Smooth muscle cell (in vitro differentiated cells): ENCODE measurements around the gene ODAD4. TPM values are rescaled to one million over a fixed set of nuclear protein-coding genes. Genes with fewer than 3 reads are reported as not detected.
A peak's percentile ranks its signal among the peaks of the same experiment; 100 is the strongest.

Experiments
- DNase-seq: peaks from one replicate; lab custom pipeline; 2025; ENCODE audit not compliant: unreplicated experiment; lab: John Stamatoyannopoulos, UW
- H2AFZ ChIP-seq: fragments of 200-600 bp; sonication (generic); 2 replicates; pipeline ENCODE4 v1.6.0; 2016; ENCODE audit warnings: antibody characterized with exemption, low read depth, mild to moderate bottlenecking
- H3F3A ChIP-seq: fragments of 200-600 bp; sonication (generic); 2 replicates; pipeline ENCODE4 v1.6.0; 2017; ENCODE audit warnings: antibody characterized with exemption, low read depth
- H3K27ac ChIP-seq: fragments of 200-600 bp; sonication (generic); 2 replicates; pipeline ENCODE4 v1.5.1; 2016; ENCODE audit warnings: low read depth, mild to moderate bottlenecking
- H3K27me3 ChIP-seq: fragments of 200-600 bp; sonication (generic); 2 replicates; pipeline ENCODE4 v1.6.1; 2016; ENCODE audit warnings: low read depth, mild to moderate bottlenecking
- H3K36me3 ChIP-seq: fragments of 200-600 bp; sonication (generic); 2 replicates; pipeline ENCODE4 v1.5.1; 2016; ENCODE audit warnings: low read depth
- H3K4me1 ChIP-seq: fragments of 200-600 bp; sonication (generic); 2 replicates; pipeline ENCODE4 v1.5.1; 2016; ENCODE audit warnings: low read depth
- H3K4me2 ChIP-seq: fragments of 200-600 bp; sonication (generic); 2 replicates; pipeline ENCODE4 v1.6.0; 2016; ENCODE audit warnings: mild to moderate bottlenecking
- H3K4me3 ChIP-seq: fragments of 200-600 bp; sonication (generic); 2 replicates; pipeline ENCODE4 v1.5.1; 2016; ENCODE audit warnings: mild to moderate bottlenecking
- H3K79me2 ChIP-seq: fragments of 200-600 bp; sonication (generic); 2 replicates; pipeline ENCODE4 v1.6.0; 2016; ENCODE audit warnings: low read depth, mild to moderate bottlenecking
- H3K9ac ChIP-seq: fragments of 200-600 bp; sonication (generic); 2 replicates; pipeline ENCODE4 v1.6.0; 2016; ENCODE audit warnings: low read depth
- H3K9me3 ChIP-seq: fragments of 200-600 bp; sonication (generic); replicated peaks from 2 replicates; pipeline ENCODE4 v1.5.1; 2016; ENCODE audit warnings: low read depth
- H4K20me1 ChIP-seq: fragments of 200-600 bp; sonication (generic); 2 replicates; pipeline ENCODE4 v1.6.0; 2016; ENCODE audit warnings: low read depth
- WGBS: methylation state at CpG from one replicate; pipeline ENCODE4 v1.1.7; 2016; ENCODE audit warnings: low lambda C conversion rate; 5-methylcytosine and 5-hydroxymethylcytosine counted together
- polyA plus RNA-seq: library from polyadenylated mRNA; unstranded; fragments of >200 nt; fragmentation: Nextera tagmentation; extraction: Ambion mirVana; gene quantifications from 2 replicates; pipeline ENCODE4 v1.2.1, GENCODE V29; 2016
- total RNA-seq: library from RNA; depleted of rRNA; stranded (reverse); fragments of >200 nt; gene quantifications from 2 replicates; pipeline ENCODE4 v1.2.3, GENCODE V29; 2014
- TF ChIP-seq, protein P1 (sequence below): fragments of 200-600 bp; sonication (generic); IDR thresholded peaks from 2 replicates; pipeline ENCODE4 v1.5.1; 2017; ENCODE audit warnings: borderline replicate concordance, mild to moderate bottlenecking, antibody characterized with exemption; ENCODE audit not compliant: insufficient read depth, poor library complexity, severe bottlenecking

The ODAD4 gene
- total and polyA plus RNA-seq, 2 experiments from 2014 or later = 1.5 to 3.2 TPM

DNA sequence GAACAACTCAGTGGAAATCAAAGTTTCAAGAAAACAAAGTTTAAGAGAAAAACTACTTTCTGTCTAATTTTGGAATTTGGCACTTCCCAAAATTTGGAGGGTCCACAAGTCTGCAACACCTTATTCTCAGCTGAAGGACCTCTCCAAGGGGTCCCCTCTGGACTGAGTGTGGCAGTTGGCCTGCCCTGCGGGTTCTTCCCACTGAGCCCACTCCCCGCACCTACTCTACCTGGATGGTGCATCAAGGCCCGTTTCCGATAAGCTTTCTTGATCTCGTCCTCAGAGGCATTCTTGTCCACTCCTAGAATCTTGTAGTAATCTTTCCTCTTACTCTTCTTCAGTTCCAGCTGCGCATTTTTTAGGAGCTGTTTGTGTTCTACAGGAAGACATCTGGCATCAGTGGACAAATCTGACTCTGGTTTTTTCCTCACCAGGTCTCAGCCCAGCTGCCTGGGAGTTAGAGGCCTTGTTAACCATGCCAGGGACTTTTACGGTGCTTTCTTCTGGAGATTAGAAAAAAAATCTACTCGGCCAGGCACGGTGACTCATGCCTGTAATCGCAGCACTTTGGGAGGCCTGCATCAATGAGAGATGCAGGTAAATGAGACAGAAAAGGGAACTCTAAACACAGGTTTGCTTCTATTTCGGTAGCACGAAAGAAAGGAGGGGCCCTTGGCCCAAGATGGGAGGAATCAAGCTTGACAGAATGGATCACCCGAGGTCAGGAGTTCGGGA lies 51.8 kb downstream of the ODAD4 start:
- H3K36me3 ChIP-seq = peaks cover 21% of the 10 kb centered on the region
- no peak for DNase-seq

DNA sequence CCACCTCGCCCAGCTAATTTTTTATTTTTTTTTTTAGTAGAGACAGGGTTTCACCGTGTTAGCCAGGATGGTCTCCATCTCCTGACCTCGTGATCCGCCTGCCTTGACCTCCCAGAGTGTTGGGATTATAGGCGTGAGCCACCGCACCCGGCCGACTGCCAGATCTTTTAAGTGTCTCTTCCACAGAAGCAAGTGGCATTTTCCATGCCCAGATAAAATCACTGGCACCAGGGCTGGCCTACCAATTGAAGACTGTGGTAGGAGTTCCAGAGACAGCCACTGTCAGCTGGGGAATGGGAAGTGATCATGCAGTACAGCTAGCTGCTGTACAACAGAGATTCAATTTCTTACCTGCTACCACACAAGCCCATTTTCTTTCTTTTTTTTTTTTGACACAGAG lies 54.0 kb downstream of the ODAD4 start:
- TF ChIP-seq, protein P1, sequence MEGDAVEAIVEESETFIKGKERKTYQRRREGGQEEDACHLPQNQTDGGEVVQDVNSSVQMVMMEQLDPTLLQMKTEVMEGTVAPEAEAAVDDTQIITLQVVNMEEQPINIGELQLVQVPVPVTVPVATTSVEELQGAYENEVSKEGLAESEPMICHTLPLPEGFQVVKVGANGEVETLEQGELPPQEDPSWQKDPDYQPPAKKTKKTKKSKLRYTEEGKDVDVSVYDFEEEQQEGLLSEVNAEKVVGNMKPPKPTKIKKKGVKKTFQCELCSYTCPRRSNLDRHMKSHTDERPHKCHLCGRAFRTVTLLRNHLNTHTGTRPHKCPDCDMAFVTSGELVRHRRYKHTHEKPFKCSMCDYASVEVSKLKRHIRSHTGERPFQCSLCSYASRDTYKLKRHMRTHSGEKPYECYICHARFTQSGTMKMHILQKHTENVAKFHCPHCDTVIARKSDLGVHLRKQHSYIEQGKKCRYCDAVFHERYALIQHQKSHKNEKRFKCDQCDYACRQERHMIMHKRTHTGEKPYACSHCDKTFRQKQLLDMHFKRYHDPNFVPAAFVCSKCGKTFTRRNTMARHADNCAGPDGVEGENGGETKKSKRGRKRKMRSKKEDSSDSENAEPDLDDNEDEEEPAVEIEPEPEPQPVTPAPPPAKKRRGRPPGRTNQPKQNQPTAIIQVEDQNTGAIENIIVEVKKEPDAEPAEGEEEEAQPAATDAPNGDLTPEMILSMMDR = no peak
- Histone ChIP-seq H3K4me2 (no peak overlapping the region), H4K20me1 (no peaks in the 10 kb centered on the region), H3K79me2 (peaks cover 7% of the 10 kb centered on the region), H3K9ac (no peak overlapping the region), H3K4me1 (no peaks in the 10 kb centered on the region), H2AFZ (no peak overlapping the region), H3K36me3 (peaks cover 32% of the 10 kb centered on the region), H3F3A (peaks cover 9% of the 10 kb centered on the region), H3K4me3 (no peak overlapping the region), H3K27me3 (no peaks in the 10 kb centered on the region), H3K27ac (no peak overlapping the region), H3K9me3 (no peaks in the 10 kb centered on the region)
- WGBS = over 99% methylated on average over 8 of the region's 8 CpGs
- no peak for DNase-seq

More for the DNA sequence above, 51.8 kb downstream of the ODAD4 start:
- no peaks in the 10 kb centered on the region for H3K9me3 ChIP-seq
- H2AFZ ChIP-seq = no peak overlapping the region
- WGBS = 65% methylated on average over 14 of the region's 14 CpGs
- no peak overlapping the region for H3K9ac ChIP-seq
- no peaks in the 10 kb centered on the region for H3K27me3 ChIP-seq
- no peak overlapping the region for H3K4me2 ChIP-seq
- TF ChIP-seq, protein P1 = no peak
- no peaks in the 10 kb centered on the region for H4K20me1 ChIP-seq
- H3K4me1 ChIP-seq = no peaks in the 10 kb centered on the region
- no peak overlapping the region for H3K4me3 ChIP-seq
- peak overlapping the region; percentile 53 for H3K27ac ChIP-seq
- H3K79me2 ChIP-seq = peaks cover 7% of the 10 kb centered on the region
- peaks cover 9% of the 10 kb centered on the region for H3F3A ChIP-seq

DNA sequence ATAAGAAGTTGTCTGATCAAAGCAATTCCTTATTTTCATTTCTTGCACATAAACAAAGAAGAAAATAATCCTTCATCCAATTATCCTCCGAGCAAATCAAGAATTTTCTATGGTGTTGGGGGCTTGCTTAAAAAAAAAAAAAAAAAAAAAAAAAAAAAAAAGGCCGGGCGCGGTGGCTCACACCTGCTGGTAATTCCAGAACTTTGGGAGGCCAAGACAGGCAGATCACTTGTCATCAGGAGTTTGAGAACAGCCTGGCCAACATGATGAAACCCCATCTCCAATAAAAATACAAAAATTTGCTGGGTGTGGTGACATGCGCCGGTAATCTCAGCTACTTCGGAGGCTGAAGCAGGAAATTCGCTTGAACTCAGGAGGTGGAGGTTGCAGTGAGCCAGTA lies 55.5 kb downstream of the ODAD4 start:
- Histone ChIP-seq H3K9me3 (no peaks in the 10 kb centered on the region), H2AFZ (no peak overlapping the region), H3K27ac (no peak overlapping the region), H3K9ac (no peak overlapping the region), H3K36me3 (peaks cover 26% of the 10 kb centered on the region), H3K79me2 (peaks cover 2% of the 10 kb centered on the region), H3K4me3 (no peak overlapping the region), H4K20me1 (peaks cover 2% of the 10 kb centered on the region), H3K27me3 (no peaks in the 10 kb centered on the region), H3F3A (peaks cover 9% of the 10 kb centered on the region), H3K4me1 (no peaks in the 10 kb centered on the region), H3K4me2 (no peak overlapping the region)
- TF ChIP-seq, protein P1 = no peak
- no peak for DNase-seq
- 97% methylated on average over 8 of the region's 8 CpGs for WGBS

DNA sequence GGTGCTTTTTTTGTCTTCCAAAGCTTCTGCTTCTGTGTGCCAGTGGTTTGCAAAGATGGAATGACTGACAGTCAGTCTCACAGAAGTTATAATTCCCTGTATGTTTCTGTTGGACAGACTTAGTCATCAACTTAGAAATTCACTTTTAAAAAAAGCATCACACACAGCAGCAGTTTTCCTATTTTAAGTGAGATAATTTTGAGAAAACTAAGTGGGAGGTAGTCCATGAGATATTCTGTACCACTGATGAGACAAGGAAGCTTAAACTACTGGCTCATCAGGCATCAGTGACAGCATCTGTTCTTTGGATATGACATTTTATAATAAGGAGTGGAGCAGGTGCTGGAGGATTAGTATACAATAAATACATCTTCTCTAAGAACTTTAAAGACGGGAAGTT lies 56.2 kb downstream of the ODAD4 start:
- DNase-seq = no peak
- Histone ChIP-seq H3K79me2 (no peaks in the 10 kb centered on the region), H4K20me1 (peaks cover 4% of the 10 kb centered on the region), H2AFZ (no peak overlapping the region), H3K4me2 (no peak overlapping the region), H3K27ac (no peak overlapping the region), H3K36me3 (peaks cover 20% of the 10 kb centered on the region), H3K4me3 (no peak overlapping the region), H3K27me3 (no peaks in the 10 kb centered on the region), H3K9ac (no peak overlapping the region), H3K4me1 (no peaks in the 10 kb centered on the region), H3K9me3 (no peaks in the 10 kb centered on the region), H3F3A (peaks cover 9% of the 10 kb centered on the region)
- 92% methylated on average over 1 of the region's 1 CpG for WGBS
- TF ChIP-seq, protein P1 = no peak
